Heart right ventricle (tissue), 16 donors: Measurements from ENCODE around the gene SOAT1. TPM values are rescaled to one million over a fixed set of nuclear protein-coding genes. Genes with fewer than 3 reads are reported as not detected.
"Not testable (repeated sequence)": the region's sequence is repeated elsewhere in the genome, so short reads cannot be mapped to it uniquely, and the experiment has no call there.

ENCODE experiments used
- ATAC-seq, 8 donors: fragments of 200-7000 bp; cut with Tn5 transposase; one replicate each; pipeline ENCODE4 v1.9.1; 2020; ENCODE audit warnings: mild to moderate bottlenecking in 8 of 8, moderate library complexity in 8 of 8, moderate number of reproducible peaks in 1 of 8
- DNase-seq, 2 donors: peaks; one replicate each; pipeline ENCODE4 v3.0.0-alpha.2; 2020
- H3K27ac ChIP-seq, 10 donors: fragments of 200-600 bp; sonication (generic) in 2 of 10; one replicate each; pipeline versions ENCODE4 v1.5.0 to v1.8.0; 2020 to 2022; ENCODE audit warnings: mild to moderate bottlenecking in 3 of 10
- H3K27me3 ChIP-seq, 7 donors: fragments of 200-600 bp; one replicate each; pipeline ENCODE4 v1.8.0; 2021 to 2022; ENCODE audit warnings: mild to moderate bottlenecking in 2 of 7
- H3K36me3 ChIP-seq, 9 donors: fragments of 200-600 bp; sonication (generic) in 1 of 9; one replicate each; pipeline versions ENCODE4 v1.5.0 to v1.8.0; 2020 to 2022; ENCODE audit warnings: mild to moderate bottlenecking in 2 of 9
- H3K4me1 ChIP-seq, 9 donors: fragments of 200-600 bp; sonication (generic) in 1 of 9; one replicate each; pipeline versions ENCODE4 v1.5.0 to v1.8.0; 2020 to 2022; ENCODE audit warnings: mild to moderate bottlenecking in 4 of 9
- H3K4me3 ChIP-seq, 10 donors: fragments of 200-600 bp; sonication (generic) in 2 of 10; one replicate each; pipeline versions ENCODE4 v1.5.0 to v1.8.0; 2020 to 2022; ENCODE audit warnings: mild to moderate bottlenecking in 7 of 10, moderate library complexity in 2 of 10
- H3K9me3 ChIP-seq, 11 donors: fragments of 200-600 bp in 10 of 11; sonication (generic) in 2 of 11; one replicate each; pipeline versions ENCODE4 v1.5.0 to v1.8.0; 2013 to 2022; ENCODE audit warnings: mild to moderate bottlenecking in 2 of 11, control low read depth in 1 of 11, moderate library complexity in 1 of 11
- CTCF ChIP-seq, 9 donors: fragments of 200-600 bp; sonication (generic) in 2 of 9; IDR thresholded peaks; one replicate each; pipeline versions ENCODE4 v1.5.0 to v1.8.0; 2021 to 2022; ENCODE audit warnings: antibody characterized with exemption in 9 of 9, mild to moderate bottlenecking in 5 of 9, moderate library complexity in 1 of 9
- WGBS, 2 donors: extraction: QIAGEN DNeasy Blood & Tissue Kit; methylation state at CpG; one replicate each; pipeline ENCODE4 v1.1.7; 2013; ENCODE audit warnings: inconsistent platforms in 1 of 2; 5-methylcytosine and 5-hydroxymethylcytosine counted together
- intact Hi-C, 10 donors: fragments of 100-400 bp; cut with DNase I; formaldehyde crosslinking; loops; one replicate each; pipeline versions ENCODE4 v1.11.1 to v1.14.2; 2022
- long read RNA-seq, 3 donors: library from polyadenylated mRNA; unstranded; transcript quantifications; one replicate each; pipeline ENCODE4 v2.0.0, GENCODE V29; 2020 to 2021
- polyA plus RNA-seq, 2 donors: library from polyadenylated mRNA; stranded (reverse); fragments of 200-250 nt; gene quantifications; one replicate each; pipeline ENCODE4 v1.2.3, GENCODE V29; 2013
- total RNA-seq, 10 donors: library from RNA; stranded (reverse); fragmentation: NEBNext Ultra II Directional in 3 of 10; extraction: Animal tissue kit (Norgen Biotek cat#: 25700) in 3 of 10; gene quantifications; one replicate each; pipeline versions ENCODE4 v1.2.1 to v1.2.4, GENCODE V29; 2021 to 2023
- donor health status: Arrhythmogenic right ventricular cardiomyopathy.
- donor health status: ischemic (EF 13 %, LVEDD 7.1; RV severe dilation, severe dysfunction).
- donor health status: healthy with polysubstance abuse.
- donor health status: DM: no; HTN: yes; CAD: no.
- donor health status: DM: no; HTN: no; CAD: no.
- donor health status: ischemic (EF 25% LVEDD 6.9; RV normal size, moderate dysfunction).
- donor health status: ischemic (EF 25% LVEDD 5.7; RV mildly dilated, moderate dysfunction).
- donor health status: healthy.
- donor health status: DM: yes; HTN: yes; CAD: no.
- donor health status: Ischemic cardiomyopathy.
- donor health status: ischemic (EF 35%, LVEDD 5.7; RV mildly dilated, moderate dysfunction).
- donor health status: nonischemic (EF 11% LVEDD 7.7; RV severe dilation, severe dysfunction).
- donor health status: DM: yes; HTN: yes; CAD: no.
- donor health status: PGD.
- donor health status: ischemic (EF 29% LVEDD 5.4; RV normal size, mild dysfunction).
- donor health status: nonischemic (EF 23%, LVEDD 6.1; RV moderate dilation, normal function).

Gene SOAT1
- total RNA-seq (10 to 100 TPM in 2 of 10 donors, 1 to 10 TPM in 8; 5.5 to 19.4 (median 7.6) TPM), polyA plus RNA-seq (1 to 10 TPM; 2.6 to 3.0 TPM)
- long read RNA-seq, donor 1, full-length matches to known transcripts: 12 of 13 reads
- long read RNA-seq, donor 1, partial matches to known transcripts: 1 of 13 reads
- long read RNA-seq, donor 1, other reads (novel, unspliced or antisense): 0 of 13 reads
- long read RNA-seq, donor 2, full-length matches to known transcripts: 7 of 8 reads
- long read RNA-seq, donor 2, partial matches to known transcripts: 1 of 8 reads
- long read RNA-seq, donor 2, other reads (novel, unspliced or antisense): 0 of 8 reads
- long read RNA-seq, donor 3, full-length matches to known transcripts: 11 of 15 reads
- long read RNA-seq, donor 3, partial matches to known transcripts: 1 of 15 reads
- long read RNA-seq, donor 3, other reads (novel, unspliced or antisense): 3 of 15 reads

DNA sequence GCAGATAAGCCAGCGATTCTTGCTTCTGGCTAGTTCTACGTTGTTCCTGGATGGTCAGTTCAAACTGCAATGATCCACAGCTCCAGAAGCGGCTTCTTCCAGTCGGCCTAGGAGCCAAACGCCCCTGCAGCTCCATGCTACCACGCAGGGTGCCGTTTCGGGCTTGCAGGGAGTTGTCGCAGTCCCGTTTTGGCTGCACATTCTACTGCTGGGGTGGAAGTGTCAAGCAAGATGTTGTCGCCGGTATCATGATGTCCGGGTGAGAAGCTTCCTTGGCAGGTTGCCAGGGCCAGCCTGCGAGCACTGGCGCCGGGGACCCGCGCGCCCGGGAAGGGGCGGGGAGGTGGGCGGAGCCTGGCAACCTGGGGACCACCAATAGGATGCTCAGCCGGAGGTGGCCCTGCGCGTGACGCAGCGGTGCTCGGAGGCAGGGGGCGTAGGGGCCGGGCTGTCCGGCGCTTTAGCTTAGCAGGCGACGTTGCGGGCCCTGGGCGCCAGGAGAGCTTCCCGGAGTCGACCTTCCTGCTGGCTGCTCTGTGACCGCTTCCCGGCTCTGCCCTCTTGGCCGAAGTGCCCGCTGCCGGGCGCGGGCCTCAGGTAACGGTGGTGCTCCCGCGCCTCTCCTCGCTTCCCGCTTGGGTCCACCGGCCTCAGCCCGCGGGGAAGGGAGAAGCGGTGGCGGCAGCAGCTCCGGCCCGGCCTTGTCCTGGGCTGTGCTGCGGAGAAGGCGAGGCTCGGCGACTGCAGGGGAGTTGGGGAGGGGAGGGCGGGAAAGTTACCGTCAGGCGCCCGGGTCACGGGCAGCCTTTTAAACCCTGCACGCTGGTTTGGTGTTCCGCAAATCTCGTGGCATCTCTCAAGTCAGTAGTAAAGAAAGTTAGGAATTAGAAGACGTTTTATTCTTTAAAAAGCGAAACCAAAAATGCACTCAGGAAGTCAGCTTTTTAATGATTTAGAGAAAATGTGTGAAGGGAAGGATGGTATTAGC lies at the start of gene SOAT1:
Gene SOAT1 (plus strand): TSS at position 458 of the 988 bp plus-strand sequence. CDS start 8,888 bp downstream, outside the sequence.
- intact Hi-C loops: loop anchor here in 9 of 10 donors (2.0 to 10.0 kb wide), 8 partner anchors 61 to 216 kb away; partner anchors contain the start of genes AXDND1 (in 7 of the 9) and TOR3A (in 5 of the 9)
- peak within 1 kb of the TSS; percentile 55 to 93 (median 90) for H3K27ac ChIP-seq
- peak; percentile 98 to 100 (median 99) for ATAC-seq
- H3K4me3 ChIP-seq: peak within 1 kb of the TSS; percentile 55 to 84 (median 73)
- DNase-seq: peak; percentile 94 to 97
- 0% methylated on average over 63 to 71 of the region's 71 CpGs for WGBS, 2 donors
- H3K36me3 ChIP-seq: peaks cover 0 to 5% (median 0%) of the 10 kb centered on the region in 9 donors
- H3K4me1 ChIP-seq: peaks cover 0 to 49% (median 20%) of the 10 kb centered on the region in 9 donors
- peak in 4 of 9 donors; percentile 36 to 49 (median 41) for TF ChIP-seq CTCF (IDR thresholded peaks at IDR 0.05)
- H3K27me3 ChIP-seq: no peaks in the 10 kb centered on the region
- no peaks in the 10 kb centered on the region for H3K9me3 ChIP-seq

DNA sequence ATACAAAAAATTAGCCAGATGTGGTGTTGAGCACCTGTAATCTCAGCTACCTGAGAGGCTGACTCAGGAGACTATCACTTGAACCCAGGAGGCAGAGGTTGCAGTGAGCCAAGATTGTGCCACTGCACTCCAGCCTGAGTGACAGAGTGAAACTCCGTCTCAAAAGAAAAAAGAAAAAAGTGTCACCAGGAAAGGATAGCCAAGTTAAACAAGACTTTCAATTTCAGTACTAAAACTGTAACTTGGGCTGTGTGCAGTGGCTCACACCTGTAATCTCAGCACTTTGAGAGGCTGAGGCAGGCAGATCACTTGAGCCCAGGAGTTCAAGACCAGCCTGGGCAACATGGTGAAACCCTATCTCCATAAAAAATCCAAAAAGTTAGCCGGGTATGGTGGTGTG lies 48.2 kb upstream of the SOAT1 start:
- H3K4me1 ChIP-seq, DNase-seq, intact Hi-C loops, H3K36me3 ChIP-seq, H3K4me3 ChIP-seq, H3K27ac ChIP-seq, H3K27me3 ChIP-seq, H3K9me3 ChIP-seq, ATAC-seq: not testable (repeated sequence)
- 77 to 87% methylated on average over 2 of the region's 2 CpGs for WGBS, 2 donors

- H3K27me3 ChIP-seq: no peaks in the 10 kb centered on the region
- no peaks in the 10 kb centered on the region for H3K36me3 ChIP-seq
- peaks cover 0 to 4% (median 0%) of the 10 kb centered on the region in 9 donors for H3K4me1 ChIP-seq
- no peaks in the 10 kb centered on the region for H3K9me3 ChIP-seq
- no peak overlapping the region for H3K4me3 ChIP-seq
- no peak for DNase-seq
- TF ChIP-seq CTCF (IDR thresholded peaks at IDR 0.05): no peak
- intact Hi-C loops: no loop called here
- 89 to 96% methylated on average over 9 of the region's 9 CpGs for WGBS, 2 donors
- no peak overlapping the region for H3K27ac ChIP-seq
- no peak for ATAC-seq
Measured at GRCh38 chr1:179247923-179248322, 45.7 kb upstream of the SOAT1 start.

DNA sequence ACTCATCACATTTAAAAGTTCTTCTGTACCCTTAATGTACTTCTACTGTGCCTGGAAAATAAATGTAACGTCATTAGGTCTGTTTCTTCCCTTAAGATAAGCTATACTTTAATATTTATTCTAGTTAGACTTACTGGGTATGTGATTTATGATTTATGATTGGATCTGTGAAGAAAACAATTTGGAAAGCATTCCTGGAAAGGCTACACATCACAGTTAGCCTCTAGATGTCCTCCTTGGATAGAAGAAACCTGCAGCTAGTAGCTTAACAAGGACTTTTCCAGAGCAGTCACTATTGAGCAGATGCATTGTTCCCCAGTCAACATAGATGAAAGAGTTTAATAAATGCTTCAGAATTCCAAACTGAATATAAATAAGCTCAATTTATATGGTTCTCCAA lies 41.9 kb upstream of the SOAT1 start:
- TF ChIP-seq CTCF (IDR thresholded peaks at IDR 0.05): peak in 6 of 9 donors; percentile 34 to 56 (median 48)
- no peaks in the 10 kb centered on the region for H3K27me3 ChIP-seq
- H3K9me3 ChIP-seq: no peaks in the 10 kb centered on the region
- peak in 2 of 8 donors; percentile 38 to 72 for ATAC-seq
- no peak overlapping the region for H3K4me3 ChIP-seq
- H3K36me3 ChIP-seq: no peaks in the 10 kb centered on the region
- peaks cover 0 to 4% (median 0%) of the 10 kb centered on the region in 9 donors for H3K4me1 ChIP-seq
- whole genome bisulfite sequencing, 2 donors: 35 to 70% methylated on average over 1 of the region's 1 CpG
- H3K27ac ChIP-seq: no peak overlapping the region
- DNase-seq: no peak
- intact Hi-C loops: loop anchor here in 5 of 10 donors (5.0 to 10.0 kb wide), 3 partner anchors 116 to 123 kb away; partner anchors contain the start of gene AXDND1 (in 3 of the 5)
